Erythroblast (primary cell): ENCODE results near the gene CFP.

Experiments used
- GATA1 ChIP-seq: IDR thresholded peaks from 2 replicates; pipeline ENCODE4 v1.6.1; 2011; ENCODE audit warnings: low read depth, mild to moderate bottlenecking, control low read depth, low read length, moderate library complexity
- POLR2A ChIP-seq: IDR thresholded peaks from 2 replicates; pipeline ENCODE4 v1.6.1; 2011; ENCODE audit warnings: mild to moderate bottlenecking, low read length

GRCh38 chrX:47664737-47665136 is 35.0 kb upstream of the CFP start:
- no peak for TF ChIP-seq POLR2A
- no peak for TF ChIP-seq GATA1
